Dendritic cell treated with granulocyte-macrophage colony-stimulating factor and Interleukin-4, amounts not matched to agents 40 ng/mL and 50 ng/mL, for 4 days (primary cell): Measurements from ENCODE around the gene GTPBP6.

Source experiments
- H3K27ac Mint-ChIP-seq: one replicate; pipeline ENCODE4 v1.8.0; 2022; ENCODE audit warnings: mild to moderate bottlenecking, mixed read lengths
- H3K27me3 Mint-ChIP-seq: one replicate; pipeline ENCODE4 v1.8.0; 2022; ENCODE audit warnings: mild to moderate bottlenecking, mixed read lengths
- H3K36me3 Mint-ChIP-seq: one replicate; pipeline ENCODE4 v1.8.0; 2022; ENCODE audit warnings: low read depth, mixed read lengths
- H3K4me1 Mint-ChIP-seq: one replicate; pipeline ENCODE4 v1.8.0; 2022; ENCODE audit warnings: low read depth, mixed read lengths
- H3K4me3 Mint-ChIP-seq: one replicate; pipeline ENCODE4 v1.8.0; 2022; ENCODE audit warnings: mild to moderate bottlenecking, moderate library complexity, mixed read lengths
- H3K9me3 Mint-ChIP-seq: one replicate; pipeline ENCODE4 v1.8.0; 2022; ENCODE audit warnings: mixed read lengths
- intact Hi-C: fragments of 100-400 bp; cut with micrococcal nuclease; formaldehyde crosslinking; loops from one replicate; pipeline ENCODE4 v1.15.0; 2022

Gene GTPBP6

GRCh38 chrX:347351-348117 lies 28.9 kb upstream of the GTPBP6 start:
- peaks cover 24% of the 10 kb centered on the region for H3K9me3 Mint-ChIP-seq
- no peaks in the 10 kb centered on the region for H3K4me1 Mint-ChIP-seq
- no peak overlapping the region for H3K27ac Mint-ChIP-seq
- no peak overlapping the region for H3K4me3 Mint-ChIP-seq
- H3K27me3 Mint-ChIP-seq: no peaks in the 10 kb centered on the region
- intact Hi-C loops: no loop called here
- peaks cover 53% of the 10 kb centered on the region for H3K36me3 Mint-ChIP-seq

GRCh38 chrX:346034-346813 lies 27.6 kb upstream of the GTPBP6 start:
- H3K27ac Mint-ChIP-seq: no peak overlapping the region
- H3K27me3 Mint-ChIP-seq: no peaks in the 10 kb centered on the region
- intact Hi-C loops: no loop called here
- no peak overlapping the region for H3K4me3 Mint-ChIP-seq
- no peaks in the 10 kb centered on the region for H3K4me1 Mint-ChIP-seq
- peaks cover 37% of the 10 kb centered on the region for H3K9me3 Mint-ChIP-seq
- H3K36me3 Mint-ChIP-seq: peaks cover 61% of the 10 kb centered on the region

- peaks cover 40% of the 10 kb centered on the region for H3K9me3 Mint-ChIP-seq
- H3K27ac Mint-ChIP-seq: no peak overlapping the region
- H3K36me3 Mint-ChIP-seq: peaks cover 63% of the 10 kb centered on the region
- H3K27me3 Mint-ChIP-seq: no peaks in the 10 kb centered on the region
- no peaks in the 10 kb centered on the region for H3K4me1 Mint-ChIP-seq
- H3K4me3 Mint-ChIP-seq: no peak overlapping the region
- intact Hi-C loops: no loop called here
Measured at GRCh38 chrX:345020-345925, 26.7 kb upstream of the GTPBP6 start.

- Mint-ChIP-seq H3K4me3 (no peak overlapping the region), H3K27me3 (no peaks in the 10 kb centered on the region), H3K4me1 (no peaks in the 10 kb centered on the region), H3K9me3 (peaks cover 40% of the 10 kb centered on the region), H3K27ac (no peak overlapping the region), H3K36me3 (peaks cover 63% of the 10 kb centered on the region)
- intact Hi-C loops: no loop called here
Measured at GRCh38 chrX:344371-344901, 25.8 kb upstream of the GTPBP6 start.

- no peak overlapping the region for H3K4me3 Mint-ChIP-seq
Measured at GRCh38 chrX:341541-342101, 23.0 kb upstream of the GTPBP6 start.

GRCh38 chrX:340641-341423 lies 22.2 kb upstream of the GTPBP6 start:
- peaks cover 72% of the 10 kb centered on the region for H3K36me3 Mint-ChIP-seq
- no peaks in the 10 kb centered on the region for H3K4me1 Mint-ChIP-seq
- intact Hi-C loops: no loop called here
- no peak overlapping the region for H3K27ac Mint-ChIP-seq
- H3K9me3 Mint-ChIP-seq: peaks cover 60% of the 10 kb centered on the region
- no peaks in the 10 kb centered on the region for H3K27me3 Mint-ChIP-seq
- no peak overlapping the region for H3K4me3 Mint-ChIP-seq

More at GRCh38 chrX:341541-342101, 23.0 kb upstream of the GTPBP6 start:
- peaks cover 74% of the 10 kb centered on the region for H3K36me3 Mint-ChIP-seq
- peaks cover 52% of the 10 kb centered on the region for H3K9me3 Mint-ChIP-seq
- intact Hi-C loops: no loop called here
- no peaks in the 10 kb centered on the region for H3K4me1 Mint-ChIP-seq
- H3K27ac Mint-ChIP-seq: no peak overlapping the region
- H3K27me3 Mint-ChIP-seq: no peaks in the 10 kb centered on the region

GRCh38 chrX:340121-340520 lies 21.5 kb upstream of the GTPBP6 start:
- H3K36me3 Mint-ChIP-seq: peaks cover 72% of the 10 kb centered on the region
- intact Hi-C loops: no loop called here
- H3K9me3 Mint-ChIP-seq: peaks cover 58% of the 10 kb centered on the region
- H3K27me3 Mint-ChIP-seq: no peaks in the 10 kb centered on the region
- no peak overlapping the region for H3K4me3 Mint-ChIP-seq
- H3K27ac Mint-ChIP-seq: no peak overlapping the region
- no peaks in the 10 kb centered on the region for H3K4me1 Mint-ChIP-seq

- Mint-ChIP-seq H3K27ac (no peak overlapping the region), H3K27me3 (no peaks in the 10 kb centered on the region), H3K36me3 (peaks cover 72% of the 10 kb centered on the region), H3K4me1 (no peaks in the 10 kb centered on the region), H3K9me3 (peaks cover 54% of the 10 kb centered on the region), H3K4me3 (no peak overlapping the region)
- intact Hi-C loops: no loop called here
Measured at GRCh38 chrX:338836-339400, 20.3 kb upstream of the GTPBP6 start.

- Mint-ChIP-seq H3K4me3 (no peak overlapping the region), H3K4me1 (no peaks in the 10 kb centered on the region), H3K9me3 (peaks cover 54% of the 10 kb centered on the region), H3K27ac (no peak overlapping the region), H3K36me3 (peaks cover 78% of the 10 kb centered on the region), H3K27me3 (no peaks in the 10 kb centered on the region)
- intact Hi-C loops: no loop called here
Measured at GRCh38 chrX:338281-338835, 19.8 kb upstream of the GTPBP6 start.

GRCh38 chrX:337331-337831 lies 18.8 kb upstream of the GTPBP6 start:
- peaks cover 4% of the 10 kb centered on the region for H3K27me3 Mint-ChIP-seq
- H3K36me3 Mint-ChIP-seq: peaks cover 88% of the 10 kb centered on the region
- H3K4me1 Mint-ChIP-seq: no peaks in the 10 kb centered on the region
- H3K9me3 Mint-ChIP-seq: peaks cover 53% of the 10 kb centered on the region
- no peak overlapping the region for H3K27ac Mint-ChIP-seq
- no peak overlapping the region for H3K4me3 Mint-ChIP-seq
- intact Hi-C loops: no loop called here

GRCh38 chrX:336227-336626 lies 17.6 kb upstream of the GTPBP6 start:
- Mint-ChIP-seq H3K36me3 (peaks cover 76% of the 10 kb centered on the region), H3K4me3 (no peak overlapping the region), H3K27ac (no peak overlapping the region), H3K9me3 (peaks cover 42% of the 10 kb centered on the region), H3K27me3 (peaks cover 15% of the 10 kb centered on the region), H3K4me1 (peaks cover 8% of the 10 kb centered on the region)
- intact Hi-C loops: no loop called here

- Mint-ChIP-seq H3K27me3 (peaks cover 20% of the 10 kb centered on the region), H3K4me1 (peaks cover 8% of the 10 kb centered on the region), H3K4me3 (no peak overlapping the region), H3K9me3 (peaks cover 38% of the 10 kb centered on the region), H3K36me3 (peaks cover 72% of the 10 kb centered on the region), H3K27ac (no peak overlapping the region)
- intact Hi-C loops: no loop called here
Measured at GRCh38 chrX:335758-336155, 17.2 kb upstream of the GTPBP6 start.
